NT2/D1 (cell line): Measurements from ENCODE around the gene TPI1.

ENCODE experiments used
- SUZ12 ChIP-seq: IDR thresholded peaks from 2 replicates; pipeline ENCODE4 v1.6.1; 2011; ENCODE audit not compliant: insufficient read length, insufficient read depth; ENCODE audit errors: extremely low read depth
- YY1 ChIP-seq: IDR thresholded peaks from 2 replicates; pipeline ENCODE4 v1.6.1; 2011; ENCODE audit not compliant: insufficient read length, insufficient read depth
- ZNF274 ChIP-seq: IDR thresholded peaks from 2 replicates; pipeline ENCODE4 v1.6.1; 2011; ENCODE audit warnings: mild to moderate bottlenecking, low read depth, low read length

DNA sequence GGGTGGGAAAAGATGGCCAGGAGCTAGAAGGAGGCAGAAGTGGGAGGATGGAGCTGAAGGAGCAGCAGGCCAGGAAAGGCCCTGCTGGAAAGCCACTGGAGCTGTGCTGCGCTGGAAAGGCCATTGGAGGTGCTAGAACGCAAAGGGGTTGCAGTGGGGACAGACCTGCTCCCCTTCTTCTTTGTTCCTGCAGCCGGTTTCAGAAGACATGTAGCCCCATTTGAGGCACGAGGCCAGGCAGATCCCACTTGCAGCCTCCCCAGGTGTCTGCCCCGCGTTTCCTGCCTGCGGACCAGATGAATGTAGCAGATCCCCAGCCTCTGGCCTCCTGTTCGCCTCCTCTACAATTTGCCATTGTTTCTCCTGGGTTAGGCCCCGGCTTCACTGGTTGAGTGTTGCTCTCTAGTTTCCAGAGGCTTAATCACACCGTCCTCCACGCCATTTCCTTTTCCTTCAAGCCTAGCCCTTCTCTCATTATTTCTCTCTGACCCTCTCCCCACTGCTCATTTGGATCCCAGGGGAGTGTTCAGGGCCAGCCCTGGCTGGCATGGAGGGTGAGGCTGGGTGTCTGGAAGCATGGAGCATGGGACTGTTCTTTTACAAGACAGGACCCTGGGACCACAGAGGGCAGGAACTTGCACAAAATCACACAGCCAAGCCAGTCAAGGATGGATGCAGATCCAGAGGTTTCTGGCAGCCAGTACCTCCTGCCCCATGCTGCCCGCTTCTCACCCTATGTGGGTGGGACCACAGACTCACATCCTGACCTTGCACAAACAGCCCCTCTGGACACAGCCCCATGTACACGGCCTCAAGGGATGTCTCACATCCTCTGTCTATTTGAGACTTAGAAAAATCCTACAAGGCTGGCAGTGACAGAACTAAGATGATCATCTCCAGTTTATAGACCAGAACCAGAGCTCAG is 48.0 kb upstream of the TPI1 start:
- TF ChIP-seq ZNF274 (no peak), YY1 (no peak), SUZ12 (no peak)
